ENCODE measurements around the gene ZNF697. TPM values are rescaled to one million over a fixed set of nuclear protein-coding genes. Genes with fewer than 3 reads are reported as not detected.

The ZNF697 gene
- total and polyA plus RNA-seq, 9 of the 15 experiments (the other 6 are each of a cell fraction or from before 2014, with no cell fraction given): 2.1 to 13.6 (median 8.3) TPM

- no peak for TF ChIP-seq SNAPC5 (CRISPR knock-in tag; IDR thresholded peaks at IDR 0.05)
- no peak for TF ChIP-seq RUNX1 (IDR thresholded peaks at IDR 0.05; ENCODE audit: low read depth)
- no peak for TF ChIP-seq E2F4 (CRISPR knock-in tag; IDR thresholded peaks at IDR 0.05; ENCODE audit: low read depth)
- no peak for TF ChIP-seq PTTG1 (tag; IDR thresholded peaks at IDR 0.05; ENCODE audit: low read depth)
- no peak for TF ChIP-seq RBM22 (IDR thresholded peaks at IDR 0.05; ENCODE audit: low read depth, low read length, poor library complexity, severe bottlenecking)
- 0 out of 2 replicates have a peak, but pooled peaks have one; percentile 22 for TF ChIP-seq MYC (IDR thresholded peaks at IDR 0.05; ENCODE audit: low read depth, low read length)
- no peak for TF ChIP-seq MYC (CRISPR knock-in tag; IDR thresholded peaks at IDR 0.05; ENCODE audit: borderline replicate concordance, low read depth)
- no peak for TF ChIP-seq CCAR2 (IDR thresholded peaks at IDR 0.05; ENCODE audit: low read depth, low read length)
- TF ChIP-seq SRSF9 (IDR thresholded peaks at IDR 0.05; ENCODE audit: borderline replicate concordance, low read depth, low read length): no peak
- no peak for TF ChIP-seq ZNF24 (IDR thresholded peaks at IDR 0.05)
- no peak for TF ChIP-seq SRSF1 (IDR thresholded peaks at IDR 0.05; ENCODE audit: low read depth, low read length)
- no peak for TF ChIP-seq RERE (CRISPR knock-in tag; IDR thresholded peaks at IDR 0.05; ENCODE audit: borderline replicate concordance)
- peak; percentile 98 for TF ChIP-seq DEAF1 (CRISPR knock-in tag; IDR thresholded peaks at IDR 0.05)
- no peak for TF ChIP-seq CTBP1 (IDR thresholded peaks at IDR 0.05; ENCODE audit: borderline replicate concordance)
- TF ChIP-seq SMC3 (conservative IDR thresholded peaks at IDR 0.05; ENCODE audit: insufficient read depth, low read depth, low read length): peak; percentile 95
- no peak for TF ChIP-seq ZNF785 (CRISPR knock-in tag; IDR thresholded peaks at IDR 0.05)
- TF ChIP-seq RCOR1 (IDR thresholded peaks at IDR 0.05; ENCODE audit: borderline replicate concordance in 1 of 2, low read depth in 2 of 2, low read length in 2 of 2): 0 out of 4 replicates have a peak, but pooled peaks of 1 of the 2 experiments have one; percentile 18
- TF ChIP-seq ZNF347 (CRISPR knock-in tag; IDR thresholded peaks at IDR 0.05; ENCODE audit: low read depth): no peak
Measured at GRCh38 chr1:119613769-119614720, 34.0 kb downstream of the ZNF697 start (continued).
